HepG2 (cell line): ENCODE measurements around the gene JSRP1. TPM values are rescaled to one million over a fixed set of nuclear protein-coding genes. Genes with fewer than 3 reads are reported as not detected.

ENCODE experiments used
- HNRNPK ChIP-seq: fragments of 200-400 bp; formaldehyde crosslinking; IDR thresholded peaks from 2 replicates; pipeline ENCODE4 v1.6.1; 2018; ENCODE audit warnings: low read length, low read depth, moderate library complexity, mild to moderate bottlenecking; ENCODE audit not compliant: poor library complexity, severe bottlenecking
- HOXA3 ChIP-seq: sonication (generic); formaldehyde crosslinking; IDR thresholded peaks from 2 replicates; pipeline ENCODE4 v1.5.0; 2020; ENCODE audit warnings: missing genetic modification reagents
- KLF16 ChIP-seq, 2 experiments: sonication (generic) in 1 of 2; formaldehyde crosslinking in 1 of 2; IDR thresholded peaks; 2 replicates each; pipeline versions ENCODE4 v1.6.1 to v1.8.0; 2016 to 2023; ENCODE audit warnings: missing genetic modification reagents in 2 of 2, missing compliant biosample characterization in 1 of 2
- MAFK ChIP-seq, 2 experiments: IDR thresholded peaks in 1 of 2; conservative IDR thresholded peaks in 1 of 2; 2 replicates each; pipeline ENCODE4 v1.6.1; 2011; ENCODE audit warnings: improper control_type of control experiment in 2 of 2, low read length in 2 of 2
- POGK ChIP-seq: sonication (generic); formaldehyde crosslinking; conservative IDR thresholded peaks from 2 replicates; pipeline ENCODE4 v1.8.0; 2022; ENCODE audit warnings: mild to moderate bottlenecking, moderate library complexity, missing genetic modification reagents
- RARG ChIP-seq: sonication (generic); formaldehyde crosslinking; IDR thresholded peaks from 2 replicates; pipeline ENCODE4 v1.4.0; 2020; ENCODE audit warnings: low read depth, mild to moderate bottlenecking, missing genetic modification reagents
- REPIN1 ChIP-seq: sonication (generic); formaldehyde crosslinking; IDR thresholded peaks from 2 replicates; pipeline ENCODE4 v1.8.0; 2022; ENCODE audit warnings: missing genetic modification reagents, low read depth, mild to moderate bottlenecking, borderline replicate concordance
- SMAD1 ChIP-seq: sonication (generic); formaldehyde crosslinking; IDR thresholded peaks from 2 replicates; pipeline ENCODE4 v1.4.0; 2020; ENCODE audit warnings: missing genetic modification reagents, low read depth, mild to moderate bottlenecking, borderline replicate concordance
- SMC3 ChIP-seq: IDR thresholded peaks from 2 replicates; pipeline ENCODE4 v1.6.1; 2011; ENCODE audit warnings: low read length, improper control_type of control experiment
- TGIF2 ChIP-seq: IDR thresholded peaks from 2 replicates; pipeline ENCODE4 v1.6.1; 2016; ENCODE audit warnings: control low read depth, missing compliant biosample characterization
- ZBTB10 ChIP-seq: sonication (generic); formaldehyde crosslinking; IDR thresholded peaks from 2 replicates; pipeline ENCODE4 v1.4.0; 2020; ENCODE audit warnings: missing genetic modification reagents, borderline replicate concordance
- ZBTB25 ChIP-seq: IDR thresholded peaks from 2 replicates; pipeline ENCODE4 v1.6.1; 2018; ENCODE audit warnings: missing genetic modification reagents
- ZFX ChIP-seq: sonication (generic); formaldehyde crosslinking; IDR thresholded peaks from 2 replicates; pipeline ENCODE4 v1.4.0; 2020; ENCODE audit warnings: mild to moderate bottlenecking, low read depth, missing genetic modification reagents, moderate library complexity
- ZKSCAN1 ChIP-seq: fragments of 150-350 bp; IDR thresholded peaks from 2 replicates; pipeline ENCODE4 v1.6.1; 2014; ENCODE audit warnings: low read length
- ZKSCAN5 ChIP-seq: sonication (generic); formaldehyde crosslinking; IDR thresholded peaks from 2 replicates; pipeline ENCODE4 v1.5.1; 2020; ENCODE audit warnings: mild to moderate bottlenecking, missing genetic modification reagents
- ZNF281 ChIP-seq: sonication (generic); formaldehyde crosslinking; IDR thresholded peaks from 2 replicates; pipeline ENCODE4 v1.4.0; 2020; ENCODE audit warnings: missing genetic modification reagents, borderline replicate concordance
- ZNF33B ChIP-seq: sonication (generic); formaldehyde crosslinking; IDR thresholded peaks from 2 replicates; pipeline ENCODE4 v1.5.1; 2020; ENCODE audit warnings: mild to moderate bottlenecking, missing genetic modification reagents
- ZNF589 ChIP-seq: sonication (generic); formaldehyde crosslinking; conservative IDR thresholded peaks from 2 replicates; pipeline ENCODE4 v1.8.0; 2022; ENCODE audit warnings: mild to moderate bottlenecking, moderate library complexity, missing genetic modification reagents
- ZNF761 ChIP-seq: sonication (generic); formaldehyde crosslinking; conservative IDR thresholded peaks from 2 replicates; pipeline ENCODE4 v1.4.0; 2020; ENCODE audit warnings: mild to moderate bottlenecking, missing genetic modification reagents
- ZSCAN31 ChIP-seq: sonication (generic); formaldehyde crosslinking; IDR thresholded peaks from 2 replicates; pipeline ENCODE4 v1.5.0; 2020; ENCODE audit warnings: low read depth, mild to moderate bottlenecking, missing genetic modification reagents
- polyA plus RNA-seq, 8 experiments: library from polyadenylated mRNA; depleted of rRNA in 3 of 8; stranded (reverse) in 7 of 8; unstranded in 1 of 8; fragments of >200 nt; fragmentation: Illumina TruSeq in 4 of 8; extraction: Trizol in 4 of 8; gene quantifications; 2 replicates each; pipeline versions ENCODE4 v1.2.1 to v1.2.3, GENCODE V29; 2011 to 2016; ENCODE audit warnings: low read depth in 4 of 8, missing spikeins in 1 of 8, mixed read lengths in 1 of 8; ENCODE audit not compliant: insufficient read depth in 1 of 8
- total RNA-seq, 5 experiments: library from RNA; depleted of rRNA; stranded (reverse); fragments of >200 nt; fragmentation: Illumina TruSeq; extraction: Trizol; gene quantifications; 2 replicates each; pipeline ENCODE4 v1.2.3, GENCODE V29; 2016; ENCODE audit warnings: low read depth in 1 of 5

JSRP1 gene
- total and polyA plus RNA-seq, 2 of the 13 experiments (the other 11 are each of a cell fraction or from before 2014, with no cell fraction given), result 0.16 to 0.38 TPM

- TF ChIP-seq ZNF281 (CRISPR knock-in tag) (no peak; the same call in 1 of the 2 replicates), ZFX (CRISPR knock-in tag) (peak; percentile 87), HNRNPK (no peak), ZBTB25 (CRISPR knock-in tag) (peak; percentile 17; the same call in 1 of the 2 replicates), REPIN1 (CRISPR knock-in tag) (peak; percentile 90), ZSCAN31 (peak; percentile 71), ZKSCAN1 (no peak), TGIF2 (no peak), SMC3 (0 out of 2 replicates have a peak, but pooled peaks have one; percentile 31), HOXA3 (peak; percentile 85), KLF16 (CRISPR knock-in tag; IDR thresholded peaks at IDR 0.05) (peak in 1 of 2 experiments; percentile 69; a peak in 1 of 4 replicates), ZKSCAN5 (CRISPR knock-in tag) (no peak), ZNF761 (CRISPR knock-in tag) (peak; percentile 74; the same call in 1 of the 2 replicates), POGK (CRISPR knock-in tag) (peak; percentile 69; the same call in 1 of the 2 replicates), RARG (CRISPR knock-in tag) (no peak), ZNF589 (0 out of 2 replicates have a peak, but pooled peaks have one; percentile 19), ZBTB10 (peak; percentile 86), SMAD1 (CRISPR knock-in tag) (no peak), ZNF33B (CRISPR knock-in tag) (peak; percentile 80; the same call in 1 of the 2 replicates), MAFK (conservative IDR thresholded peaks at IDR 0.05 in 1 of 2, IDR thresholded peaks at IDR 0.05 in 1 of 2; ENCODE audit: low read length in 2 of 2) (no peak)
Observed at GRCh38 chr19:2212861-2213711, 43.1 kb downstream of the JSRP1 start (continued).
